Fibroblast of pulmonary artery (primary cell): ENCODE data around the gene SPEG.

Experiments
- DNase-seq: peaks from one replicate; pipeline ENCODE4 v3.0.0-alpha.2; 2010; ENCODE audit warnings: low read depth
- H3K4me3 ChIP-seq: replicated peaks from 2 replicates; pipeline ENCODE4 v1.5.1; 2011; ENCODE audit warnings: low read depth, mild to moderate bottlenecking, control low read depth, low read length, moderate library complexity
- CTCF ChIP-seq: IDR thresholded peaks from 2 replicates; pipeline ENCODE4 v1.5.1; 2011; ENCODE audit warnings: mild to moderate bottlenecking, control low read depth, low read length, inconsistent platforms; ENCODE audit errors: missing control alignments

Gene SPEG

GRCh38 chr2:219430633-219431615 lies 3.7 kb upstream of the SPEG start:
- no peak overlapping the region for H3K4me3 ChIP-seq
- DNase-seq, result peak; percentile 56
- TF ChIP-seq CTCF, result peak; percentile 18

- H3K4me3 ChIP-seq, result no peak overlapping the region
- DNase-seq, result peak; percentile 55
- TF ChIP-seq CTCF, result peak; percentile 51
These were observed 776 bp upstream of the SPEG start for GRCh38 chr2:219433666-219434467.

- DNase-seq, result no peak
- no peak for TF ChIP-seq CTCF
- no peak overlapping the region for H3K4me3 ChIP-seq
These were observed 250 bp upstream of the SPEG start for GRCh38 chr2:219434468-219434717.

GRCh38 chr2:219435701-219436100 lies 1.1 kb downstream of the SPEG start:
- no peak overlapping the region for H3K4me3 ChIP-seq
- DNase-seq, result no peak
- no peak for TF ChIP-seq CTCF

- no peak overlapping the region for H3K4me3 ChIP-seq
- TF ChIP-seq CTCF, result no peak
- DNase-seq, result no peak
These were observed 1.8 kb downstream of the SPEG start for GRCh38 chr2:219436491-219436890.

- H3K4me3 ChIP-seq, result no peak overlapping the region
- no peak for DNase-seq
- no peak for TF ChIP-seq CTCF
These were observed 2.5 kb downstream of the SPEG start for GRCh38 chr2:219437141-219437540.
